Measurements from ENCODE around the gene SPATA32. TPM values are rescaled to one million over a fixed set of nuclear protein-coding genes. Genes with fewer than 3 reads are reported as not detected.

The SPATA32 gene
- total RNA-seq, 4 donors from 2014 or later, result not detected

DNA sequence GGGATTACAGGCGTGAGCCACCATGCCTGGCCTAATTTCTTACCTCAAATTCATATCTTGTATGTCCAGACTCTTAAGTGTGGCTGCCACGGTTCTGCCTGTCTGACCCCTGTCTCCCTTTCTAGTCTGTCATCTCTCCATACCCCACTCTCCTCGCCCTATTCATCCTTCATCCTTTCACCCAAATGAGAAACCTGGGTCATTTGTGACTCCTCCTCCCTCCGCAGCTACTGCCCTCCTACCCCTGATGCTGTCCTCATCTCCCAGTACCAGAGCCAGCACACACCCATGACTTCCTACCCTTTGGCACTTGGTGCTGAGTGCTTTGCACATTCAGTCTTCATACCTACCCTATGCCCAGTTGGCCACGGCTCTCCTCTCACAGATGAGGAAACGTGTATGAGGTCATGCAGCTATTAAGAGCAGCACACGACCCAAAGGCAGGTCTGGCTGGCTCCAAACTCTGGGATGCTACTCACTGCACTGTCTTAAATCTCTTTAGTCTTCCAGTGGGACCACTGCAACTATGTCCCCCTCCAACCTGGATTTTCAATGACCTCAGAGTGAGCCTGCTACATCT is 1.6 kb downstream of the SPATA32 start:
- Histone ChIP-seq H3K36me3 (peaks cover 12 to 24% (median 22%) of the 10 kb centered on the region in 3 donors), H3K27me3 (no peaks in the 10 kb centered on the region), H3K9me3 (no peaks in the 10 kb centered on the region), H3K4me1 (peaks cover 14 to 34% (median 17%) of the 10 kb centered on the region in 3 donors), H3K27ac (no peak overlapping the region), H3K4me3 (no peak overlapping the region)
- intact Hi-C loops (cut with DNase I), result no loop called here
- TF ChIP-seq POLR2A (IDR thresholded peaks at IDR 0.05), result no peak
- TF ChIP-seq, protein P1, sequence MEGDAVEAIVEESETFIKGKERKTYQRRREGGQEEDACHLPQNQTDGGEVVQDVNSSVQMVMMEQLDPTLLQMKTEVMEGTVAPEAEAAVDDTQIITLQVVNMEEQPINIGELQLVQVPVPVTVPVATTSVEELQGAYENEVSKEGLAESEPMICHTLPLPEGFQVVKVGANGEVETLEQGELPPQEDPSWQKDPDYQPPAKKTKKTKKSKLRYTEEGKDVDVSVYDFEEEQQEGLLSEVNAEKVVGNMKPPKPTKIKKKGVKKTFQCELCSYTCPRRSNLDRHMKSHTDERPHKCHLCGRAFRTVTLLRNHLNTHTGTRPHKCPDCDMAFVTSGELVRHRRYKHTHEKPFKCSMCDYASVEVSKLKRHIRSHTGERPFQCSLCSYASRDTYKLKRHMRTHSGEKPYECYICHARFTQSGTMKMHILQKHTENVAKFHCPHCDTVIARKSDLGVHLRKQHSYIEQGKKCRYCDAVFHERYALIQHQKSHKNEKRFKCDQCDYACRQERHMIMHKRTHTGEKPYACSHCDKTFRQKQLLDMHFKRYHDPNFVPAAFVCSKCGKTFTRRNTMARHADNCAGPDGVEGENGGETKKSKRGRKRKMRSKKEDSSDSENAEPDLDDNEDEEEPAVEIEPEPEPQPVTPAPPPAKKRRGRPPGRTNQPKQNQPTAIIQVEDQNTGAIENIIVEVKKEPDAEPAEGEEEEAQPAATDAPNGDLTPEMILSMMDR (IDR thresholded peaks at IDR 0.05), result no peak
- no peak for DNase-seq
- 68 to 79% methylated on average over 5 to 7 of the region's 7 CpGs for WGBS, 2 donors

DNA sequence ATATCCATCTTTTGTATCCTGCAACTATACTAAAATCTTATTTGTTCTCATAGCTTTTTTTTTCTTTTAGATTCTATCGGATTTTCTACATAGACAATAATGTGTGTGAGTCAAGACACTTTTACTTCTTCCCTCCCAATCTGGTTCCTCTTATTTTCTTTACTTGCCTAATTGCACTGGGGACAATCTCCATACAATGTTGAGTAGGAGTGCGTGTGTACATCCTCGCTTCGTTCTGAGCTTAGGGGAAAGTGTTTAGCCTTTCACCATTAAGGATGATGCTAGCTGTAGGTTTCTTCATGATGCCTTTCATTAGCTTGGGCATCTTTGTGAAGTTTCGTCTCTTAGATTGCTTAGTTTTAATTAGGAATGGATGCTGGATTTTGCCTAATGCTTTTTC is 2.9 kb downstream of the SPATA32 start:
- Histone ChIP-seq H3K27ac (no peak overlapping the region), H3K36me3 (peaks cover 4 to 11% (median 10%) of the 10 kb centered on the region in 3 donors), H3K27me3 (no peaks in the 10 kb centered on the region), H3K9me3 (no peaks in the 10 kb centered on the region), H3K4me1 (peaks cover 14 to 28% (median 17%) of the 10 kb centered on the region in 3 donors), H3K4me3 (no peak overlapping the region)
- intact Hi-C loops (cut with DNase I), result no loop called here
- WGBS, 2 donors, result 54 to 73% methylated on average over 4 of the region's 5 CpGs
- no peak for DNase-seq
- no peak for TF ChIP-seq POLR2A (IDR thresholded peaks at IDR 0.05)
- TF ChIP-seq, protein P1 (IDR thresholded peaks at IDR 0.05), result no peak

DNA sequence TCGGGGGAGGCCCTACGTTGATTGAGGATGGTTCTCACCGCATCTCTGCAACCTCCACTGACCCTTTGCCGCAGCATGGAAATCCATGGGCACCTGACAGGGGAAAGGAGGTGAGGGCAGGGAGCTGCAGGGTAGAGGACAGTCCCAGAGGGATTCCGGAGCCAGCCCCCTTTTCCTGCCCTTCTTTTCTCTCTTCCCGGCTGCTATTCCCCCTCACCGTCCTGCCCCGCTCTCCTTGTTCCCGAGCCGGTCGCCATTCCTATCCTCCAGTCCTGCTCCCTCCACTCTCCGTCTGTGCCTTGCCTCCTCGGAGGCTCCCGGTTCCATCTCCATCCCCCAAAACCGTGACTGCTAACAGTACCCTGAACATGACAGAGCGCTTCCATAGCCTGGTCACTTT is 4.8 kb downstream of the SPATA32 start:
- no peak for TF ChIP-seq POLR2A (IDR thresholded peaks at IDR 0.05)
- TF ChIP-seq, protein P1 (IDR thresholded peaks at IDR 0.05), result no peak
- H3K4me3 ChIP-seq, result no peak overlapping the region
- 81 to 85% methylated on average over 13 to 15 of the region's 16 CpGs for WGBS, 2 donors
- H3K27me3 ChIP-seq, result no peaks in the 10 kb centered on the region
- intact Hi-C loops (cut with DNase I), result no loop called here
- H3K36me3 ChIP-seq, result no peaks in the 10 kb centered on the region
- peaks cover under 1 to 14% (median 6%) of the 10 kb centered on the region in 3 donors for H3K4me1 ChIP-seq
- no peaks in the 10 kb centered on the region for H3K9me3 ChIP-seq
- no peak overlapping the region for H3K27ac ChIP-seq
- no peak for DNase-seq

DNA sequence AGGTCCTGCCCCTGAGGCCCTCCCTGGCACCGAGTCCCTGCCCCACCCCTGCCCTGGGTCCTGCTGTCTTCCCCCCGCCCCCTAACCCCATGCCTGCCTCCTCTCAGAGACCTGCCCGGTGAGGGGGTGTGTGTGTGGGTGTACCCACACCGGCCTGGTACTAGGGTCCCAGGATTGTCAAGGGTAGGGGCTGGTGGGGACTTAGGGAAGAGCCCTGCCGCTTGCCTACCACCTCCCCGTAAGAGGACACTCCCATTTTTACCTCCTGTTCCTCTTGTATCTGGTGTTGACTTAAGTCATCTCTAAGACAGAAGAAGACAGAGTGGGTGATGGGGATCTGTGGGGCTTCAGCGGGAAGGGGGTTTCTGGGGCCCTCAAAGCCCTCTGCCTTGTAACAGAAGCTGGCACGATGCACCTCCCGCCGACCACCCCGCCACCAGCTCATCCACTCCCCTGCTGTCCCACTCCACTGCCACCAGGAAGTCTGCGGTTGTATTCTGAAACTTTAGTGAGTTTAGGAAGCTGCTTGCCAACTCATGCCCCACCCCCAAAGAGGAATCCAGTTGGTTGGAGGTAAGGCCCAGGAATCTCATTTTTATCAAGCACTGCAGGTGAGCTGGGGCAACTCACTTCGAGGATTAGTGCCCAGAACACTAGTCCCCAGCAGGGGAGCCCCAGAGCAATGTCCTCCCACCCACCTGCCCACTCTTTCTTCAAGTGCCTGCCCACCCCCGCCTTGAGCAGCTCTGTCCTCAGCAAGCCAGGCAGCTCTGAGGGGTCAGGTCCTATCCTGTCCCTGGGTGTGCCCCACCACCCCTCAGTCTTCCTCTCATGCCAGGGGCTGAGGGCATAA is 5.6 kb downstream of the SPATA32 start:
- intact Hi-C loops (cut with DNase I), result no loop called here
- no peaks in the 10 kb centered on the region for H3K27me3 ChIP-seq
- H3K36me3 ChIP-seq, result no peaks in the 10 kb centered on the region
- no peak for DNase-seq
- no peaks in the 10 kb centered on the region for H3K9me3 ChIP-seq
- H3K4me3 ChIP-seq, result no peak overlapping the region
- no peak overlapping the region for H3K27ac ChIP-seq
- TF ChIP-seq, protein P1 (IDR thresholded peaks at IDR 0.05), result no peak
- no peak for TF ChIP-seq POLR2A (IDR thresholded peaks at IDR 0.05)
- 47 to 77% methylated on average over 4 to 7 of the region's 14 CpGs for WGBS, 2 donors
- peaks cover 0 to 11% (median 0%) of the 10 kb centered on the region in 3 donors for H3K4me1 ChIP-seq

DNA sequence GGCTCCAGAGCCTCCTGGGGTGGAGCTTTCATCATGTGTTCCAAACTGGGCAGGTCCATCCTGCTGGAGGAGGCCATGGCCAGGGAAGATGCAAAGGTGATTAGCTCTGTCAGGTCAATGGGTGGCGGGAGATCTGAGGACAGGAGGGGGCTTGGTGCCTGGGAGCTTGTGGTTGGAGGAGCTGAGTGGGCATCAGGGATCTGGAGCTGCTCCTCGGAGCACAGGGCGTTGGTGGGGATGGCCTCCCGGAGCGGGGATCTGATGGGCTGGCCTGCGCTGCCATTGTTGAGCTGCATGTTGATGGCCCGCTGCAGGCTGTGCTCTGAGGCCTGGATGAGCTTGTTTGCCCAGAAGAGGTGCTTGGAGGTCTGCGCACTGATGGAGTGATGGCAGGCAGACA is 6.5 kb downstream of the SPATA32 start:
- H3K9me3 ChIP-seq, result no peaks in the 10 kb centered on the region
- no peak overlapping the region for H3K27ac ChIP-seq
- intact Hi-C loops (cut with DNase I), result no loop called here
- DNase-seq, result no peak
- no peaks in the 10 kb centered on the region for H3K27me3 ChIP-seq
- TF ChIP-seq, protein P1 (IDR thresholded peaks at IDR 0.05), result no peak
- TF ChIP-seq POLR2A (IDR thresholded peaks at IDR 0.05), result no peak
- H3K36me3 ChIP-seq, result peaks cover 0 to 3% (median 0%) of the 10 kb centered on the region in 3 donors
- WGBS, 2 donors, result 89 to 91% methylated on average over 3 to 6 of the region's 8 CpGs
- H3K4me3 ChIP-seq, result no peak overlapping the region
- peaks cover 0 to 10% (median 0%) of the 10 kb centered on the region in 3 donors for H3K4me1 ChIP-seq
